MM.1S (cell line): ENCODE results near the gene UBAC2.

ENCODE experiments used
- EZH2 ChIP-seq: fragments of 300-600 bp; sonication (generic); optimal IDR thresholded peaks from 2 replicates; pipeline ENCODE3; 2017; ENCODE audit warnings: low read depth, mild to moderate bottlenecking, antibody characterized with exemption, low read length, mixed read lengths
- TF ChIP-seq, protein P1 (sequence below): fragments of 300-600 bp; sonication (generic); IDR thresholded peaks from 2 replicates; pipeline ENCODE4 v1.5.1; 2016; ENCODE audit warnings: antibody characterized with exemption, low read length, mixed read lengths

DNA sequence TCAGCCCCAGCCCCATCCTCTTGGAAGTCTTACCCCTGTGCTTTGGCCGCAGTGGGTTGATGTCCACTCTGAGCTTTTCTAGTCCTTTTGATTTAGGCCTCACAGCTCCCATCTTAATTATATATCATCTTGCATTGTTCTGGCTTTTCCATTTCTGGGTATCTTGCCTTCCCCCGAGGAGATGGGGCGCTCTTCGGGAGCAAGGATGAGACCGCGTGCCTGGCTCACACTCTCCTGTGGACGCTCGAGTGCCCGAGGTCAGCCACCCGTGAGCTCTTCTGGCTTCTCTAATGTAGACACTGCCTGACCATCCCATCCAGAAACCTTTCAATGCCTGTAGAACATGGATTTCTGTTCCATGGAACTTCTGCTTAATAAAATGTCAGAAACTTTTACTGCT lies 160.0 kb downstream of the UBAC2 start:
- TF ChIP-seq, protein P1, sequence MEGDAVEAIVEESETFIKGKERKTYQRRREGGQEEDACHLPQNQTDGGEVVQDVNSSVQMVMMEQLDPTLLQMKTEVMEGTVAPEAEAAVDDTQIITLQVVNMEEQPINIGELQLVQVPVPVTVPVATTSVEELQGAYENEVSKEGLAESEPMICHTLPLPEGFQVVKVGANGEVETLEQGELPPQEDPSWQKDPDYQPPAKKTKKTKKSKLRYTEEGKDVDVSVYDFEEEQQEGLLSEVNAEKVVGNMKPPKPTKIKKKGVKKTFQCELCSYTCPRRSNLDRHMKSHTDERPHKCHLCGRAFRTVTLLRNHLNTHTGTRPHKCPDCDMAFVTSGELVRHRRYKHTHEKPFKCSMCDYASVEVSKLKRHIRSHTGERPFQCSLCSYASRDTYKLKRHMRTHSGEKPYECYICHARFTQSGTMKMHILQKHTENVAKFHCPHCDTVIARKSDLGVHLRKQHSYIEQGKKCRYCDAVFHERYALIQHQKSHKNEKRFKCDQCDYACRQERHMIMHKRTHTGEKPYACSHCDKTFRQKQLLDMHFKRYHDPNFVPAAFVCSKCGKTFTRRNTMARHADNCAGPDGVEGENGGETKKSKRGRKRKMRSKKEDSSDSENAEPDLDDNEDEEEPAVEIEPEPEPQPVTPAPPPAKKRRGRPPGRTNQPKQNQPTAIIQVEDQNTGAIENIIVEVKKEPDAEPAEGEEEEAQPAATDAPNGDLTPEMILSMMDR = no peak
- TF ChIP-seq EZH2 = no peak
